HG03108 (cell line): ENCODE measurements around the gene OXNAD1.

ENCODE experiments used
- ATAC-seq: cut with Tn5 transposase; IDR thresholded peaks from one replicate; pipeline ENCODE4 v1.9.1; 2021; ENCODE audit warnings: moderate library complexity; ENCODE audit not compliant: unreplicated experiment

The OXNAD1 gene

DNA sequence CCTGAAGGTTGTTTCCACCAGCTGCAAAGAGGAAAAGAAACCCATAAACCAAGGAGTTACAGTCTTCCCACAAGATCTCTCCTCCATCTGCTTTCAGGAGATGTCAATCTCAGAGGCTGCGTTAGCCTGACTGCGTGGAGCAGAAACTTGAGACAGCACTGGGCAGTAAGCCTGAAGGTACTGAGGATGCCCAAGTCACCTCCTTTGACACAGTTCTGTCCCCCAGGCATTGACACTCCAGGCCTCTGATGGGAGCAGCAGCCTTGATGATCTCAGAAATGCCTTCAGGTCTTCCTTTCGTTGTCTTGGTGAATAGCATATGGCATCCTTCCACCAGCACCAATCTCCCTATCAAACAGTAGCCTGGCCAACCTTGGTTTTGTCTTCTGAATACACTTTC, 89.3 kb downstream of the OXNAD1 start:
- no peak for ATAC-seq
